SK-N-SH treated with all-trans-retinoic acid at 6 μM for 48 hours (cell line): ENCODE measurements around the gene FAM110A.

Experiments used
- ATAC-seq: fragments of 200-7000 bp; cut with Tn5 transposase; 3 replicates; pipeline ENCODE4 v1.9.1; 2020; ENCODE audit warnings: mild to moderate bottlenecking, moderate library complexity
- ARNTL ChIP-seq: fragments of 450-650 bp; formaldehyde crosslinking; IDR thresholded peaks from 2 replicates; pipeline ENCODE4 v1.5.0; 2020; ENCODE audit warnings: low read depth, mild to moderate bottlenecking, moderate library complexity, borderline replicate concordance
- CREB5 ChIP-seq: fragments of 250-450 bp; sonication (Bioruptor Pico); IDR thresholded peaks from 2 replicates; pipeline ENCODE4 v1.5.1; 2020; ENCODE audit warnings: low read depth, mild to moderate bottlenecking, moderate library complexity
- CSDC2 ChIP-seq: fragments of 250-450 bp; sonication (Bioruptor Pico); IDR thresholded peaks from 2 replicates; pipeline ENCODE4 v1.5.0; 2020; ENCODE audit warnings: mild to moderate bottlenecking, moderate library complexity
- CSRNP3 ChIP-seq: fragments of 250-450 bp; sonication (Bioruptor Pico); IDR thresholded peaks from 2 replicates; pipeline ENCODE4 v1.5.1; 2021; ENCODE audit warnings: mild to moderate bottlenecking, moderate library complexity
- GLIS3 ChIP-seq: fragments of 250-450 bp; sonication (Bioruptor Pico); IDR thresholded peaks from 2 replicates; pipeline ENCODE4 v1.5.0; 2020; ENCODE audit warnings: mild to moderate bottlenecking, moderate library complexity
- ISL1 ChIP-seq: fragments of 250-450 bp; sonication (Bioruptor Pico); IDR thresholded peaks from 2 replicates; pipeline ENCODE4 v2.1.2; 2022; ENCODE audit warnings: mild to moderate bottlenecking, moderate library complexity
- OSR1 ChIP-seq: fragments of 250-450 bp; sonication (Bioruptor Pico); IDR thresholded peaks from 2 replicates; pipeline ENCODE4 v1.8.0; 2022; ENCODE audit warnings: moderate library complexity, mild to moderate bottlenecking, inconsistent platforms
- PPARA ChIP-seq: fragments of 250-450 bp; sonication (Bioruptor Pico); IDR thresholded peaks from 2 replicates; pipeline ENCODE4 v1.5.0; 2020; ENCODE audit warnings: mild to moderate bottlenecking, borderline replicate concordance
- RARB ChIP-seq: fragments of 250-450 bp; sonication (Bioruptor Pico); IDR thresholded peaks from 2 replicates; pipeline ENCODE4 v1.8.0; 2021; ENCODE audit warnings: mild to moderate bottlenecking, moderate library complexity
- SNAI2 ChIP-seq: fragments of 250-450 bp; sonication (Bioruptor Pico); IDR thresholded peaks from 2 replicates; pipeline ENCODE4 v1.5.0; 2020; ENCODE audit warnings: mild to moderate bottlenecking, moderate library complexity
- TSHZ2 ChIP-seq: fragments of 250-450 bp; sonication (Bioruptor Pico); IDR thresholded peaks from 2 replicates; pipeline ENCODE4 v1.5.0; 2020; ENCODE audit warnings: mild to moderate bottlenecking, moderate library complexity
- ZC3H10 ChIP-seq: fragments of 250-450 bp; sonication (Bioruptor Pico); IDR thresholded peaks from 2 replicates; pipeline ENCODE4 v1.5.1; 2021; ENCODE audit warnings: mild to moderate bottlenecking, moderate library complexity
- ZFP3 ChIP-seq: fragments of 250-450 bp; sonication (Bioruptor Pico); IDR thresholded peaks from 2 replicates; pipeline ENCODE4 v1.5.0; 2020; ENCODE audit warnings: mild to moderate bottlenecking, moderate library complexity
- ZFP30 ChIP-seq: fragments of 450-650 bp; formaldehyde crosslinking; IDR thresholded peaks from 2 replicates; pipeline ENCODE4 v1.5.0; 2022; ENCODE audit warnings: mild to moderate bottlenecking, moderate library complexity
- ZNF565 ChIP-seq: fragments of 450-650 bp; formaldehyde crosslinking; conservative IDR thresholded peaks from 2 replicates; pipeline ENCODE4 v1.5.0; 2020; ENCODE audit warnings: low read depth, mild to moderate bottlenecking, moderate library complexity
- ZNF70 ChIP-seq: fragments of 450-650 bp; formaldehyde crosslinking; IDR thresholded peaks from 2 replicates; pipeline ENCODE4 v1.5.0; 2020; ENCODE audit warnings: mild to moderate bottlenecking, moderate library complexity
- ZNF8 ChIP-seq: fragments of 450-650 bp; formaldehyde crosslinking; IDR thresholded peaks from 2 replicates; pipeline ENCODE4 v1.5.0; 2020; ENCODE audit warnings: mild to moderate bottlenecking, moderate library complexity
- TF ChIP-seq, protein P1 (sequence below): fragments of 250-450 bp; sonication (Bioruptor Pico); IDR thresholded peaks from 2 replicates; pipeline ENCODE4 v1.8.0; 2021; ENCODE audit warnings: low read depth, mild to moderate bottlenecking, moderate library complexity, borderline replicate concordance
- TF ChIP-seq, protein P2 (sequence below): fragments of 250-450 bp; sonication (Bioruptor Pico); IDR thresholded peaks from 2 replicates; pipeline ENCODE4 v1.8.0; 2020; ENCODE audit warnings: mild to moderate bottlenecking, moderate library complexity, borderline replicate concordance

FAM110A gene

GRCh38 chr20:824490-824889 is 9.0 kb upstream of the FAM110A start (continued):
- TF ChIP-seq SNAI2 (CRISPR knock-in tag) (no peak), ZNF565 (no peak), RARB (CRISPR knock-in tag) (no peak), ZFP30 (CRISPR knock-in tag) (no peak)

GRCh38 chr20:824916-825315 is 8.6 kb upstream of the FAM110A start:
- ATAC-seq, result no peak
- TF ChIP-seq, protein P1, sequence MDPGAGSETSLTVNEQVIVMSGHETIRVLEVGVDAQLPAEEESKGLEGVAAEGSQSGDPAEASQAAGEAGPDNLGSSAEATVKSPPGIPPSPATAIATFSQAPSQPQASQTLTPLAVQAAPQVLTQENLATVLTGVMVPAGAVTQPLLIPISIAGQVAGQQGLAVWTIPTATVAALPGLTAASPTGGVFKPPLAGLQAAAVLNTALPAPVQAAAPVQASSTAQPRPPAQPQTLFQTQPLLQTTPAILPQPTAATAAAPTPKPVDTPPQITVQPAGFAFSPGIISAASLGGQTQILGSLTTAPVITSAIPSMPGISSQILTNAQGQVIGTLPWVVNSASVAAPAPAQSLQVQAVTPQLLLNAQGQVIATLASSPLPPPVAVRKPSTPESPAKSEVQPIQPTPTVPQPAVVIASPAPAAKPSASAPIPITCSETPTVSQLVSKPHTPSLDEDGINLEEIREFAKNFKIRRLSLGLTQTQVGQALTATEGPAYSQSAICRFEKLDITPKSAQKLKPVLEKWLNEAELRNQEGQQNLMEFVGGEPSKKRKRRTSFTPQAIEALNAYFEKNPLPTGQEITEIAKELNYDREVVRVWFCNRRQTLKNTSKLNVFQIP (CRISPR knock-in tag), result no peak
- TF ChIP-seq, protein P2, sequence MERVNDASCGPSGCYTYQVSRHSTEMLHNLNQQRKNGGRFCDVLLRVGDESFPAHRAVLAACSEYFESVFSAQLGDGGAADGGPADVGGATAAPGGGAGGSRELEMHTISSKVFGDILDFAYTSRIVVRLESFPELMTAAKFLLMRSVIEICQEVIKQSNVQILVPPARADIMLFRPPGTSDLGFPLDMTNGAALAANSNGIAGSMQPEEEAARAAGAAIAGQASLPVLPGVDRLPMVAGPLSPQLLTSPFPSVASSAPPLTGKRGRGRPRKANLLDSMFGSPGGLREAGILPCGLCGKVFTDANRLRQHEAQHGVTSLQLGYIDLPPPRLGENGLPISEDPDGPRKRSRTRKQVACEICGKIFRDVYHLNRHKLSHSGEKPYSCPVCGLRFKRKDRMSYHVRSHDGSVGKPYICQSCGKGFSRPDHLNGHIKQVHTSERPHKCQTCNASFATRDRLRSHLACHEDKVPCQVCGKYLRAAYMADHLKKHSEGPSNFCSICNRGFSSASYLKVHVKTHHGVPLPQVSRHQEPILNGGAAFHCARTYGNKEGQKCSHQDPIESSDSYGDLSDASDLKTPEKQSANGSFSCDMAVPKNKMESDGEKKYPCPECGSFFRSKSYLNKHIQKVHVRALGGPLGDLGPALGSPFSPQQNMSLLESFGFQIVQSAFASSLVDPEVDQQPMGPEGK (CRISPR knock-in tag), result no peak
- TF ChIP-seq TSHZ2 (CRISPR knock-in tag), result no peak
- TF ChIP-seq SNAI2 (CRISPR knock-in tag), result no peak
- TF ChIP-seq OSR1 (CRISPR knock-in tag), result no peak
- no peak for TF ChIP-seq ZNF8 (CRISPR knock-in tag)
- no peak for TF ChIP-seq PPARA
- no peak for TF ChIP-seq ISL1
- no peak for TF ChIP-seq GLIS3 (CRISPR knock-in tag)
- TF ChIP-seq CREB5 (CRISPR knock-in tag), result no peak
- TF ChIP-seq ZFP3 (CRISPR knock-in tag), result no peak
- TF ChIP-seq CSRNP3 (CRISPR knock-in tag), result no peak
- TF ChIP-seq ARNTL, result no peak
- no peak for TF ChIP-seq CSDC2 (CRISPR knock-in tag)
- no peak for TF ChIP-seq ZNF70
- no peak for TF ChIP-seq ZNF565
- no peak for TF ChIP-seq ZC3H10 (CRISPR knock-in tag)
- no peak for TF ChIP-seq ZFP30 (CRISPR knock-in tag)

- TF ChIP-seq CSRNP3 (CRISPR knock-in tag) (no peak), RARB (CRISPR knock-in tag) (no peak)
- TF ChIP-seq, protein P1 (CRISPR knock-in tag), result no peak
- no peak for ATAC-seq
Observed at GRCh38 chr20:825710-826421, 7.6 kb upstream of the FAM110A start.
